ENCODE data around the gene ARPC2. TPM values are rescaled to one million over a fixed set of nuclear protein-coding genes. Genes with fewer than 3 reads are reported as not detected.
"Not testable (repeated sequence)": the region's sequence is repeated elsewhere in the genome, so short reads cannot be mapped to it uniquely, and the experiment has no call there.

Gene ARPC2
- polyA plus RNA-seq, 1 donor from 2014 or later = 167 TPM

- not testable (repeated sequence) for H3K79me2 ChIP-seq (replicated peaks; ENCODE audit: insufficient read depth, low read length); H3K4me2 ChIP-seq (ENCODE audit: low read length); H3K9me2 ChIP-seq (ENCODE audit: insufficient read depth, low read length); H3K36me3 ChIP-seq (ENCODE audit: insufficient read depth, low read length); H3F3A ChIP-seq (ENCODE audit: insufficient read depth, low read length, poor library complexity, severe bottlenecking); H3K27me3 ChIP-seq (ENCODE audit: insufficient read depth, low read depth, low read length); H3K27ac ChIP-seq (ENCODE audit: low read length); H3K4me3 ChIP-seq (ENCODE audit: low read length); H3K9ac ChIP-seq (ENCODE audit: low read length); H2AFZ ChIP-seq (ENCODE audit: low read depth, low read length); H4K20me1 ChIP-seq (ENCODE audit: insufficient read depth); H3K9me3 ChIP-seq (ENCODE audit: low read length)
Measured at GRCh38 chr2:218171744-218172143, 45.2 kb upstream of the ARPC2 start.

- H3K9me3 ChIP-seq (ENCODE audit: low read length) = no peaks in the 10 kb centered on the region
- H3K4me2 ChIP-seq (ENCODE audit: low read length) = no peak overlapping the region
- no peaks in the 10 kb centered on the region for H3K79me2 ChIP-seq (replicated peaks; ENCODE audit: insufficient read depth, low read length)
- no peaks in the 10 kb centered on the region for H3K9me2 ChIP-seq (ENCODE audit: insufficient read depth, low read length)
- H3K27ac ChIP-seq (ENCODE audit: low read length) = no peak overlapping the region
- H3K4me3 ChIP-seq (ENCODE audit: low read length) = no peak overlapping the region
- TF ChIP-seq TAF1 (IDR thresholded peaks at IDR 0.05; ENCODE audit: low read depth) = no peak
- TF ChIP-seq POLR2AphosphoS5 (IDR thresholded peaks at IDR 0.05) = no peak
- no peak for TF ChIP-seq REST (IDR thresholded peaks at IDR 0.05; ENCODE audit: borderline replicate concordance)
- TF ChIP-seq EZH2 (IDR thresholded peaks at IDR 0.05; ENCODE audit: borderline replicate concordance, insufficient read depth, low read length, poor library complexity, severe bottlenecking) = no peak
- no peak for TF ChIP-seq EP300 (conservative IDR thresholded peaks at IDR 0.05; ENCODE audit: poor library complexity, severe bottlenecking)
- no peak for TF ChIP-seq MXI1 (conservative IDR thresholded peaks at IDR 0.05; ENCODE audit: poor library complexity, severe bottlenecking)
- no peak for TF ChIP-seq RAD21 (conservative IDR thresholded peaks at IDR 0.05)
- no peak for TF ChIP-seq CTCF (IDR thresholded peaks at IDR 0.05; ENCODE audit: poor library complexity, severe bottlenecking)
- TF ChIP-seq SMC3 (conservative IDR thresholded peaks at IDR 0.05; ENCODE audit: poor library complexity) = no peak
- no peak overlapping the region for H2AFZ ChIP-seq (ENCODE audit: low read depth, low read length)
- no peaks in the 10 kb centered on the region for H4K20me1 ChIP-seq (ENCODE audit: insufficient read depth)
- H3F3A ChIP-seq (ENCODE audit: insufficient read depth, low read length, poor library complexity, severe bottlenecking) = no peaks in the 10 kb centered on the region
- no peaks in the 10 kb centered on the region for H3K36me3 ChIP-seq (ENCODE audit: insufficient read depth, low read length)
- no peak overlapping the region for H3K9ac ChIP-seq (ENCODE audit: low read length)
- no peaks in the 10 kb centered on the region for H3K27me3 ChIP-seq (ENCODE audit: insufficient read depth, low read depth, low read length)
Measured at GRCh38 chr2:218172845-218173244, 44.1 kb upstream of the ARPC2 start.

GRCh38 chr2:218179782-218180181, 37.2 kb upstream of the ARPC2 start:
- Histone ChIP-seq H3F3A (ENCODE audit: insufficient read depth, low read length, poor library complexity, severe bottlenecking) (no peaks in the 10 kb centered on the region), H3K9me3 (ENCODE audit: low read length) (no peaks in the 10 kb centered on the region), H2AFZ (ENCODE audit: low read depth, low read length) (no peak overlapping the region), H3K79me2 (replicated peaks; ENCODE audit: insufficient read depth, low read length) (no peaks in the 10 kb centered on the region), H3K36me3 (ENCODE audit: insufficient read depth, low read length) (no peaks in the 10 kb centered on the region), H3K9ac (ENCODE audit: low read length) (no peak overlapping the region), H3K4me2 (ENCODE audit: low read length) (no peak overlapping the region), H3K27ac (ENCODE audit: low read length) (no peak overlapping the region), H3K27me3 (ENCODE audit: insufficient read depth, low read depth, low read length) (no peaks in the 10 kb centered on the region), H3K4me3 (ENCODE audit: low read length) (no peak overlapping the region), H3K9me2 (ENCODE audit: insufficient read depth, low read length) (no peaks in the 10 kb centered on the region), H4K20me1 (ENCODE audit: insufficient read depth) (no peaks in the 10 kb centered on the region)
- TF ChIP-seq CTCF (IDR thresholded peaks at IDR 0.05; ENCODE audit: poor library complexity, severe bottlenecking) (no peak), EZH2 (IDR thresholded peaks at IDR 0.05; ENCODE audit: borderline replicate concordance, insufficient read depth, low read length, poor library complexity, severe bottlenecking) (no peak), MXI1 (conservative IDR thresholded peaks at IDR 0.05; ENCODE audit: poor library complexity, severe bottlenecking) (no peak), REST (IDR thresholded peaks at IDR 0.05; ENCODE audit: borderline replicate concordance) (no peak), RAD21 (conservative IDR thresholded peaks at IDR 0.05) (no peak), SMC3 (conservative IDR thresholded peaks at IDR 0.05; ENCODE audit: poor library complexity) (no peak), EP300 (conservative IDR thresholded peaks at IDR 0.05; ENCODE audit: poor library complexity, severe bottlenecking) (no peak), POLR2AphosphoS5 (IDR thresholded peaks at IDR 0.05) (no peak), TAF1 (IDR thresholded peaks at IDR 0.05; ENCODE audit: low read depth) (no peak)
